Lung microvascular endothelial cell (primary cell): Measurements from ENCODE around the gene RAB3C. TPM values are rescaled to one million over a fixed set of nuclear protein-coding genes. Genes with fewer than 3 reads are reported as not detected.
A peak's percentile ranks its signal among the peaks of the same experiment; 100 is the strongest.
"Not testable (repeated sequence)": the region's sequence is repeated elsewhere in the genome, so short reads cannot be mapped to it uniquely, and the experiment has no call there.

Source experiments
- DNase-seq, 2 donors: peaks; one replicate each; pipeline versions ENCODE4 v3.0.0 to v3.0.0-alpha.2; 2010; ENCODE audit warnings: low read depth in 2 of 2
- total RNA-seq: library from RNA; depleted of rRNA; stranded (reverse); fragments of >200 nt; gene quantifications from 2 replicates; pipeline ENCODE4 v1.2.1, GENCODE V29; 2014

RAB3C gene
- under 0.01 and 0.22 TPM in 2 replicates for total RNA-seq

- DNase-seq: peak; percentile 95 to 96
Measured at GRCh38 chr5:58582803-58583491, at the start of gene RAB3C. RAB3C (plus strand) TSS chr5:58583075; CDS start chr5:58583209, 134 bp downstream.

- DNase-seq: not testable (repeated sequence)
Measured at GRCh38 chr5:58541935-58542334, 40.9 kb upstream of the RAB3C start.

GRCh38 chr5:58542709-58543108, 40.2 kb upstream of the RAB3C start:
- DNase-seq: peak in 1 of 2 donors; percentile 5

- DNase-seq: no peak
Measured at GRCh38 chr5:58543723-58544122, 39.2 kb upstream of the RAB3C start.

- no peak for DNase-seq
Measured at GRCh38 chr5:58544195-58544594, 38.7 kb upstream of the RAB3C start.

- DNase-seq: no peak
Measured at GRCh38 chr5:58544926-58545325, 37.9 kb upstream of the RAB3C start.

GRCh38 chr5:58545912-58546311, 37.0 kb upstream of the RAB3C start:
- DNase-seq: peak in 1 of 2 donors; percentile 20

- no peak for DNase-seq
Measured at GRCh38 chr5:58548068-58548467, 34.8 kb upstream of the RAB3C start.

GRCh38 chr5:58551492-58551891, 31.4 kb upstream of the RAB3C start:
- DNase-seq: no peak

GRCh38 chr5:58557665-58558338, 25.1 kb upstream of the RAB3C start:
- DNase-seq: not testable (repeated sequence)

GRCh38 chr5:58563016-58563700, 19.7 kb upstream of the RAB3C start:
- DNase-seq: not testable (repeated sequence)

GRCh38 chr5:58564043-58564832, 18.6 kb upstream of the RAB3C start:
- not testable (repeated sequence) for DNase-seq

GRCh38 chr5:58565033-58565432, 17.8 kb upstream of the RAB3C start:
- no peak for DNase-seq

- DNase-seq: no peak
Measured at GRCh38 chr5:58571501-58571900, 11.4 kb upstream of the RAB3C start.

GRCh38 chr5:58572973-58573372, 9.9 kb upstream of the RAB3C start:
- DNase-seq: not testable (repeated sequence)

- no peak for DNase-seq
Measured at GRCh38 chr5:58579781-58580180, 3.1 kb upstream of the RAB3C start.

GRCh38 chr5:58582019-58582802, 664 bp upstream of the RAB3C start:
- peak; percentile 17 to 37 for DNase-seq

- no peak for DNase-seq
Measured at GRCh38 chr5:58595952-58596351, 13.1 kb downstream of the RAB3C start.

GRCh38 chr5:58598440-58598839, 15.6 kb downstream of the RAB3C start:
- no peak for DNase-seq

GRCh38 chr5:58599217-58599616, 16.3 kb downstream of the RAB3C start:
- DNase-seq: no peak

GRCh38 chr5:58600613-58601012, 17.7 kb downstream of the RAB3C start:
- not testable (repeated sequence) for DNase-seq
